Astrocyte of the cerebellum (primary cell): Measurements from ENCODE around the gene PRR33.

Source experiments
- DNase-seq: peaks from one replicate; pipeline ENCODE4 v3.0.0-alpha.2; 2011; ENCODE audit warnings: low read depth
- H3K4me3 ChIP-seq: 2 replicates; pipeline ENCODE4 v1.5.1; 2011; ENCODE audit warnings: mild to moderate bottlenecking, low read depth, low read length, moderate library complexity
- in situ Hi-C: cut with HindIII; loops from 2 replicates; pipeline ENCODE4 v1.10.0; 2017; ENCODE audit warnings: low sequenced_read_pairs
- TF ChIP-seq, protein P1 (sequence below): IDR thresholded peaks from 2 replicates; pipeline ENCODE4 v1.5.1; 2012; ENCODE audit warnings: low read length, low read depth, moderate library complexity, mild to moderate bottlenecking; ENCODE audit errors: missing control alignments

Gene PRR33

DNA sequence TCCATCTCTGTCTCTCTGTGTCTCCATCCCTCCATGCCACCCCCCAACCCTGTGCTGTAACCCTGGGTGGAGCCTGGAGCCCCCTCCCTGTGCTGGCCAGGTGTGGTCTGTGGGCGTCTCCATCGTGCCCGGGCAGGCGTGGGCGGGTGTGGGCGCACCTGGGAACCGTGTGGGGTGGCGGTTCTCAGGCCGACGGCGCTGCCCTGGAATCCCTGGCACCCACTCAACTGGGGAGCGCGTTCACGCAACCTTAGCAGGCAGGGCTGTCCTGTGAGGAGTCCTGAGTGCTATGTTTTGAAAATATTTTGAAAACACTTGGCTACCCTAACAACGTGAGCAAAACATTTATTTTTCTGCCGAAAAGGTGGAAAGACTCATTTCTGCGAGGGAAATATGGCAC lies 32.5 kb upstream of the PRR33 start:
- TF ChIP-seq, protein P1, sequence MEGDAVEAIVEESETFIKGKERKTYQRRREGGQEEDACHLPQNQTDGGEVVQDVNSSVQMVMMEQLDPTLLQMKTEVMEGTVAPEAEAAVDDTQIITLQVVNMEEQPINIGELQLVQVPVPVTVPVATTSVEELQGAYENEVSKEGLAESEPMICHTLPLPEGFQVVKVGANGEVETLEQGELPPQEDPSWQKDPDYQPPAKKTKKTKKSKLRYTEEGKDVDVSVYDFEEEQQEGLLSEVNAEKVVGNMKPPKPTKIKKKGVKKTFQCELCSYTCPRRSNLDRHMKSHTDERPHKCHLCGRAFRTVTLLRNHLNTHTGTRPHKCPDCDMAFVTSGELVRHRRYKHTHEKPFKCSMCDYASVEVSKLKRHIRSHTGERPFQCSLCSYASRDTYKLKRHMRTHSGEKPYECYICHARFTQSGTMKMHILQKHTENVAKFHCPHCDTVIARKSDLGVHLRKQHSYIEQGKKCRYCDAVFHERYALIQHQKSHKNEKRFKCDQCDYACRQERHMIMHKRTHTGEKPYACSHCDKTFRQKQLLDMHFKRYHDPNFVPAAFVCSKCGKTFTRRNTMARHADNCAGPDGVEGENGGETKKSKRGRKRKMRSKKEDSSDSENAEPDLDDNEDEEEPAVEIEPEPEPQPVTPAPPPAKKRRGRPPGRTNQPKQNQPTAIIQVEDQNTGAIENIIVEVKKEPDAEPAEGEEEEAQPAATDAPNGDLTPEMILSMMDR, result no peak
- DNase-seq, result no peak
- in situ Hi-C loops, result no loop called here
- no peak overlapping the region for H3K4me3 ChIP-seq

DNA sequence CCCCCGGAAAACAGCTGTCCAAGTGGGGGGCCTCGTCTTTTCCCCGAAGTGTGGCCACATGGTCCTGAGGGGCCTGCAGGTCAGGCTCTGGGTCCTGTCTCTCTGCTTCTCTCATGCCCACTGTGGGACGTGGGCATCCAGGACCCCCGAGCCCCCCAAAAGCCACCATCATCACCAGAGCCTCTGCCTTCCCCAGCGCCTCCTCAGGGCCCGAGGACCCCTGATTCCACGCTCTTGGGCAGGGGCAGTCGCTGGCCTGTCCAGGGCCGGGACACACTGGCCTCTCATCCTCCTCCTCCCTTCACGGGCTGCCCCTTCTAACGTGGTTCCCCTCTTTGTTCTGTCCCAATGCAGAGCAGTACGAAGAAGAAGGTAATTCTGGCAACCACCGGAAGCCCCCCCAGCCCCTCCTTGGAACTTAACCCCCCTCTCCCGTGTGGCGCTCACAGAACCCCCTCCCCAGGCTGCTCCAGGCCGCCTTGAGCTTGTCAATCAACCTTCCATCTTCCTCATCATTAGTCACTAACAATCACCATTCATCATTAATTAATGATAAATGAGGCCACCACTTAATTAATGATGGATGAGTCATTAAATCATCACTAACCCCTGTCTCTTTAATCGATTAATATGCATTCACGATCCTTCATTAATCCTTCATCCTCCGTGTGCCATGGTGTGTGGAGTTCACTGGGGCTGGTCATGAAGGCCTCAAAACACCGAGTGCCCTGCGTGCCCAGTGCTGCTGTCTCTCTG lies 31.7 kb upstream of the PRR33 start:
- no peak overlapping the region for H3K4me3 ChIP-seq
- in situ Hi-C loops, result no loop called here
- no peak for DNase-seq
- TF ChIP-seq, protein P1, result no peak

DNA sequence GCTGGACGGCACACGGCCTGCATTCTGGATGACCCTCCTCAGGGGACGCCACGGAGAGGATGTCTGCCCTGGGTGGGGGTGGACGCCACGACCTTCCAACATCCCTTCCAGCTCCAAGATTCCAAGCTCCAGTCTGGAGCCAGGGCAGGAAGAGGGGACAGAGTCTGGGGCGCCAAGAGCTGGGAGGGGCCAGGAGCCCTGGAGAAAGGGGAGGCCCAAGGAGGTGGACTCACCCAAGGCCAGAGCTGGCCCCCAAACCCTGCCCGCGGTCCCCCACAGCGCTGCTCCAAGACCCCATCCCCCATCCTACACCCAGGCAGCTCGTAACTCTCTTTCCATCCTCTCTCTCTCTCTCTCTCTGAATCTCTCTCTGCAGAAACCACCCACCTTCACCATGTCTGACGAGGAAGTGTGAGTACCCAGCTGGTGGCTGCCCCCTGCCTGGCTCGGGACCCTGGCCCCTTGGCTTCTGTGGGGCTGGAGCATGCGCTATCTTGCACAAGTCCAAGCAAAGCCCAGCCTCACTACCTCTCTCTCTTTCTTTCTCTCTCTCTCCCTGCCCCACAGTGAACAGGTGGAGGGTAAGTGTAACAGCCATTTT lies 30.9 kb upstream of the PRR33 start:
- in situ Hi-C loops, result no loop called here
- H3K4me3 ChIP-seq, result no peak overlapping the region
- no peak for DNase-seq
- TF ChIP-seq, protein P1, result no peak

DNA sequence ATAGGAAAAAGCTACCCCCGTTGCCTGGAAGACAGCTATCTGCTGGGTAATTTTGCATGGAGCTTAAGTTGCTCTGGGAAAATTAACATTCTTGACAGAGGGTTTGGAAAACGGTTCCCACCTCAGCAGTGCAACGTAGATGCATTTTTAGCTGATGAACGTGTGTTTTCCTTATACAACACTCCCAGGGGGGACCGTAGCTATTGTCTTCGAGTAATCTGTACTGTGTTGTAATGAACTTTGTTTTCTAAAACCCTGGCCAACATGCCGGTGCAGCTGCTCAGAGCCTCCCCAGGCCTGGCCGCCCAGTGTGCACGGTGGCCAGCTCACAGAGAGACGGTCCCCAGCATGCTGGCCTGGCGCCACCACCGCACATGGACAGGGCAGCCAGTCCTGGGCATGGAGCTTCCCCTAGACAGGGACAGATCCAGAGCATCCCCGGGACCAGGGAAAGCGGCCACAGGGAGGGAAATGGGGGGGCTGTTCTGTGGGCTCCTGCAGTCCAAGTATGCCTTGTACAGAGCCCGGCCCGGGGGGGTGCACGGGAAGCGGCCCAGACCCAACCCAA lies 30.0 kb upstream of the PRR33 start:
- in situ Hi-C loops, result no loop called here
- TF ChIP-seq, protein P1, result no peak
- DNase-seq, result no peak
- no peak overlapping the region for H3K4me3 ChIP-seq

DNA sequence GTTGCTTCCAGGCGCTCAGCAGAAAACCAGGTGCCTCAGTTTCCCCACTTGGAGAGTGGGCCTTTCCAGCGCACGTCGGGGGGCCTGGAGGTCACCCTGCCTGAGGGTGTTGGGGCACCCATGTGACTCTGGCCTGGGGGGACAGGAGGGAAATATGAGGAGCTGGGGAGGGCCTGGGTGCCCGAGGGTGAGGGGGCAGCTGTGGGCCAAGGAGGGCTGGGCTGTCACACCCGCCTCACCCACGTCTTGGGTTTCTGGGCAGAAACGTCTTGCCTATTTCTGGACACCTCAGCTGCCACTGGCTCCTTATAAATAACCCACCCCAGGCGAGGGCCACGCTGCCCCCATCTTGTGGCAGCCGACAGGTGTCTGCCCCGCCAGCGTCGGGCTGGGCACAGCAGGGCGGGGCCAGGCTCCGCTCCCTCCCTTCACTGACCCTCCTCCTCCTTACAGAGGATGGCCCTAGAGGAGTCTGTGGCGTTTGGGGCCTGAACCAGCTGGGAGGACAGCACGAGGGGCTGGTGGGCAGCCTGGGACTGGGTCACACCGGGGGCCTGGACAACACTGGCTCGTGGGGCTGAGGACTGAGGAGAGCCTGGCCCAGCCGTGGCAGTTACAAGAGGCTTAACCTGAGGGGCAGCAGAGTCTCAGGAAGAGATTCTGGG lies 29.3 kb upstream of the PRR33 start:
- DNase-seq, result no peak
- TF ChIP-seq, protein P1, result no peak
- no peak overlapping the region for H3K4me3 ChIP-seq
- in situ Hi-C loops, result no loop called here

DNA sequence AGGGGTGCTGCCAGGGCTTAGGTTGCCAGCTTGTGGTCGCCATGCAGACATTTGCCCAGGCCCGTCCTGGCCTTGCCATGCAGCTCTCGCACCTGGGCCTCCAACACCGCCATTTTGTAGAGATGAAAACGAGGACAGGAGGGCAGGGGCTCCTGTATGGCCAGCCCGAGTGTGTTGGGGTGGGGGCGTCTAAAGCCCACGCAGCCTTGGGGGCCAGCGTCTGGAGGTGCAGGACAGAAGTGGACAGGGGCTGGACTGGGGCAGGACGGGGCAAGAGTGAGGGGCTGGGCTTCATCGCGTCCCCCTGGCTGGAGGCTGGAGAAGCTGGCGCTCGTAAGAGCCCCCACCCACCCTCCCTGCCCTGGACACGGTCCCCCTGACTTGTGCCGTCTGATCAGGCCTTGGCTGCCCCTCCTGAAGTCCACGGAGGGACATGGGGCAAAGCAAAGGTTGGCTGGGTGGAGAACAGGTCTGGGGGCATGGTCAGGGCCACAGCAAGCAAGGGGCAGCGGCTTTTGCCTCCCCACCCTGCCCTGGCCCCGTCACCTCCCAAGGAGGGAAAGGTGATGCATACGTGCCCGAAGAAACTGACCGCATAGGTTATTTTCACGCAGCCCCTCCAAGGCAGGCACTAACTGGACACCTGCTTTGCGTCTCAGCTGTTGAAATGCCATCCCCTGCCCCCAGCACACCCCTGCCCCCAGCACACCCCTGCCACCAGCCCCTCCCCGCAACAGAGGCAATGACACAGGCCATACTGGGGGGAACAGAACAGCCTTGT lies 28.6 kb upstream of the PRR33 start:
- TF ChIP-seq, protein P1, result no peak
- DNase-seq, result no peak
- in situ Hi-C loops, result no loop called here
- no peak overlapping the region for H3K4me3 ChIP-seq
